GM10248 (cell line): Measurements from ENCODE around the gene DARS1.

Source experiments
- CTCF ChIA-PET: fragments of 300-600 bp; sonication (Branson Sonifier 250); formaldehyde crosslinking; extraction: SDS; loops from one replicate; lab custom pipeline; 2021; ENCODE audit warnings: antibody characterized with exemption; lab: Yijun Ruan, JAX
- POLR2A ChIA-PET: fragments of 350-650 bp; sonication (Branson Sonifier 250); formaldehyde crosslinking; extraction: SDS; loops from one replicate; lab custom pipeline; 2020; ENCODE audit warnings: antibody characterized with exemption; lab: Yijun Ruan, JAX
- DNase-seq: peaks from one replicate; pipeline ENCODE4 v3.0.0; 2012; ENCODE audit errors: extremely low spot score
- CTCF ChIP-seq: IDR thresholded peaks from 2 replicates; pipeline ENCODE4 v1.5.1; 2012; ENCODE audit warnings: mild to moderate bottlenecking, low read depth; ENCODE audit errors: extremely low read depth, missing control alignments, control extremely low read depth

DARS1 gene

GRCh38 chr2:135870571-135870970 is 114.9 kb downstream of the DARS1 start:
- no peak for TF ChIP-seq CTCF
- DNase-seq = no peak
- ChIA-PET POLR2A (interaction anchor here (0.6 kb wide), 1 partner anchor 19 kb away, joined by 5 read pairs; no protein-coding TSS in a partner anchor), CTCF (interaction anchor here (1.1 to 1.8 kb wide), 3 partner anchors 22 to 73 kb away, joined by 3 to 5 read pairs (median 3); no protein-coding TSS in a partner anchor)

GRCh38 chr2:135863233-135863632 is 122.2 kb downstream of the DARS1 start:
- POLR2A ChIA-PET = no interaction called here
- no peak for DNase-seq
- no peak for TF ChIP-seq CTCF
- CTCF ChIA-PET = interaction anchor here (3.7 kb wide), 1 partner anchor 65 kb away, joined by 11 read pairs; no protein-coding TSS in a partner anchor

GRCh38 chr2:135862718-135863117 is 122.7 kb downstream of the DARS1 start:
- ChIA-PET POLR2A (no interaction called here), CTCF (interaction anchor here (0.9 to 3.7 kb wide), 2 partner anchors 24 to 65 kb away, joined by 3 to 11 read pairs; no protein-coding TSS in a partner anchor)
- DNase-seq = no peak
- TF ChIP-seq CTCF = no peak
